SK-N-SH (cell line): Measurements from ENCODE around the gene HOXD10. TPM values are rescaled to one million over a fixed set of nuclear protein-coding genes. Genes with fewer than 3 reads are reported as not detected.
A peak's percentile ranks its signal among the peaks of the same experiment; 100 is the strongest.

ENCODE experiments used
- CTCF ChIA-PET: fragments of 300-600, 350-600 bp; formaldehyde crosslinking; extraction: SDS; loops from one replicate; lab custom pipeline; 2021; lab: Yijun Ruan, JAX
- POLR2A ChIA-PET: fragments of 350-600 bp; sonication (Branson Sonifier 250); formaldehyde crosslinking; extraction: SDS; loops from one replicate; lab custom pipeline; 2020; ENCODE audit warnings: antibody characterized with exemption, inconsistent platforms; lab: Yijun Ruan, JAX
- DNase-seq: peaks from one replicate; pipeline ENCODE4 v3.0.0; 2012
- H2AFZ ChIP-seq: fragments of 200-600 bp; sonication (generic); 2 replicates; pipeline ENCODE4 v1.8.1; 2016; ENCODE audit warnings: antibody characterized with exemption, mild to moderate bottlenecking, low read depth
- H3F3A ChIP-seq: fragments of 200-600 bp; sonication (generic); replicated peaks from 2 replicates; pipeline ENCODE3; 2016; ENCODE audit warnings: antibody characterized with exemption, mild to moderate bottlenecking; ENCODE audit not compliant: insufficient read depth
- H3K27ac ChIP-seq, 2 experiments: fragments of 200-500 bp in 1 of 2; fragments of 200-600 bp in 1 of 2; sonication (Bioruptor generic) in 1 of 2; sonication (generic), shearing (Covaris generic) in 1 of 2; 2 replicates each; pipeline versions ENCODE4 v1.5.1 to v1.6.1; 2014 to 2016; ENCODE audit warnings: low read depth in 2 of 2, inconsistent platforms in 1 of 2, low read length in 1 of 2, mild to moderate bottlenecking in 1 of 2, mixed read lengths in 1 of 2
- H3K27me3 ChIP-seq: fragments of 200-600 bp; sonication (generic), shearing (Covaris generic); 2 replicates; pipeline ENCODE4 v1.6.1; 2016; ENCODE audit warnings: mixed run types; ENCODE audit not compliant: insufficient read depth
- H3K36me3 ChIP-seq, 2 experiments: fragments of 200-500 bp in 1 of 2; fragments of 200-600 bp in 1 of 2; sonication (Bioruptor generic) in 1 of 2; sonication (generic) in 1 of 2; replicated peaks in 1 of 2; 2 replicates each; pipeline versions ENCODE3 to v1.5.1; 2014 to 2016; ENCODE audit warnings: low read length in 1 of 2, mild to moderate bottlenecking in 1 of 2; ENCODE audit not compliant: insufficient read depth in 2 of 2, control insufficient read depth in 1 of 2
- H3K4me1 ChIP-seq, 2 experiments: fragments of 200-500 bp in 1 of 2; fragments of 200-600 bp in 1 of 2; sonication (Bioruptor generic) in 1 of 2; sonication (generic), shearing (Covaris generic) in 1 of 2; 2 replicates each; pipeline versions ENCODE4 v1.5.1 to v1.6.1; 2014 to 2016; ENCODE audit warnings: low read depth in 1 of 2, low read length in 1 of 2, mixed run types in 1 of 2; ENCODE audit not compliant: insufficient read depth in 2 of 2, control insufficient read depth in 1 of 2
- H3K4me2 ChIP-seq: fragments of 200-600 bp; sonication (generic), shearing (Covaris generic); 2 replicates; pipeline ENCODE4 v1.6.1; 2017; ENCODE audit warnings: mixed run types
- H3K4me3 ChIP-seq, 2 experiments: fragments of 200-500 bp in 1 of 2; fragments of 200-600 bp in 1 of 2; sonication (Bioruptor generic) in 1 of 2; sonication (generic), shearing (Covaris generic) in 1 of 2; 2 replicates each; pipeline versions ENCODE4 v1.5.1 to v1.8.1; 2014 to 2016; ENCODE audit warnings: low read depth in 2 of 2, inconsistent platforms in 1 of 2, low read length in 1 of 2, mild to moderate bottlenecking in 1 of 2, mixed read lengths in 1 of 2, moderate library complexity in 1 of 2
- H3K79me2 ChIP-seq: fragments of 200-600 bp; sonication (generic); 2 replicates; pipeline ENCODE4 v1.8.1; 2017; ENCODE audit warnings: mild to moderate bottlenecking; ENCODE audit not compliant: insufficient read depth
- H3K9ac ChIP-seq: fragments of 200-600 bp; sonication (generic); 2 replicates; pipeline ENCODE4 v1.6.1; 2017; ENCODE audit warnings: mixed run types
- H3K9me2 ChIP-seq: fragments of 200-600 bp; sonication (generic); 2 replicates; pipeline ENCODE4 v1.6.1; 2017; ENCODE audit warnings: mixed run types
- H3K9me3 ChIP-seq: fragments of 200-600 bp; sonication (generic); 2 replicates; pipeline ENCODE4 v1.6.1; 2017; ENCODE audit warnings: mixed run types, mild to moderate bottlenecking, moderate library complexity
- H4K20me1 ChIP-seq: fragments of 200-600 bp; sonication (generic); 2 replicates; pipeline ENCODE4 v1.6.1; 2017; ENCODE audit warnings: mild to moderate bottlenecking, mixed run types; ENCODE audit not compliant: insufficient read depth
- EP300 ChIP-seq, 2 experiments: IDR thresholded peaks; 2 replicates each; pipeline versions ENCODE4 v1.4.0 to v1.6.1; 2012; ENCODE audit warnings: borderline replicate concordance in 1 of 2, low read depth in 1 of 2, low read length in 1 of 2
- EZH2phosphoT487 ChIP-seq: fragments of 200-600 bp; sonication (generic); IDR thresholded peaks from 2 replicates; pipeline ENCODE4 v1.6.1; 2017; ENCODE audit warnings: low read depth, mixed run types, mild to moderate bottlenecking, antibody characterized with exemption, moderate library complexity, borderline replicate concordance
- MEF2A ChIP-seq: IDR thresholded peaks from 2 replicates; pipeline ENCODE4 v1.4.0; 2012; ENCODE audit warnings: low read depth, borderline replicate concordance
- NRF1 ChIP-seq: IDR thresholded peaks from 2 replicates; pipeline ENCODE4 v1.6.1; 2012; ENCODE audit warnings: low read depth, mild to moderate bottlenecking, low read length
- WGBS: methylation state at CpG from one replicate; pipeline ENCODE4 v1.1.6; 2017; ENCODE audit warnings: low lambda C conversion rate; 5-methylcytosine and 5-hydroxymethylcytosine counted together
- polyA plus RNA-seq, 3 experiments: library from polyadenylated mRNA; depleted of rRNA; stranded (reverse); fragments of >200 nt; gene quantifications; 2 replicates each; pipeline ENCODE4 v1.2.3, GENCODE V29; 2012
- TF ChIP-seq, protein P1 (sequence below): fragments of 150-350 bp; IDR thresholded peaks from 2 replicates; pipeline ENCODE4 v1.6.1; 2017; ENCODE audit warnings: antibody characterized with exemption, low read length, low read depth, borderline replicate concordance
- TF ChIP-seq, protein P2 (sequence below): IDR thresholded peaks from 2 replicates; pipeline ENCODE4; 2012
- TF ChIP-seq, protein P3 (sequence below): IDR thresholded peaks from 2 replicates; pipeline ENCODE4 v1.4.0; 2012; ENCODE audit warnings: low read depth, borderline replicate concordance

HOXD10 gene
- polyA plus RNA-seq, 1 of the 3 experiments (the other 2 are of a cell fraction): 0.10 TPM

DNA sequence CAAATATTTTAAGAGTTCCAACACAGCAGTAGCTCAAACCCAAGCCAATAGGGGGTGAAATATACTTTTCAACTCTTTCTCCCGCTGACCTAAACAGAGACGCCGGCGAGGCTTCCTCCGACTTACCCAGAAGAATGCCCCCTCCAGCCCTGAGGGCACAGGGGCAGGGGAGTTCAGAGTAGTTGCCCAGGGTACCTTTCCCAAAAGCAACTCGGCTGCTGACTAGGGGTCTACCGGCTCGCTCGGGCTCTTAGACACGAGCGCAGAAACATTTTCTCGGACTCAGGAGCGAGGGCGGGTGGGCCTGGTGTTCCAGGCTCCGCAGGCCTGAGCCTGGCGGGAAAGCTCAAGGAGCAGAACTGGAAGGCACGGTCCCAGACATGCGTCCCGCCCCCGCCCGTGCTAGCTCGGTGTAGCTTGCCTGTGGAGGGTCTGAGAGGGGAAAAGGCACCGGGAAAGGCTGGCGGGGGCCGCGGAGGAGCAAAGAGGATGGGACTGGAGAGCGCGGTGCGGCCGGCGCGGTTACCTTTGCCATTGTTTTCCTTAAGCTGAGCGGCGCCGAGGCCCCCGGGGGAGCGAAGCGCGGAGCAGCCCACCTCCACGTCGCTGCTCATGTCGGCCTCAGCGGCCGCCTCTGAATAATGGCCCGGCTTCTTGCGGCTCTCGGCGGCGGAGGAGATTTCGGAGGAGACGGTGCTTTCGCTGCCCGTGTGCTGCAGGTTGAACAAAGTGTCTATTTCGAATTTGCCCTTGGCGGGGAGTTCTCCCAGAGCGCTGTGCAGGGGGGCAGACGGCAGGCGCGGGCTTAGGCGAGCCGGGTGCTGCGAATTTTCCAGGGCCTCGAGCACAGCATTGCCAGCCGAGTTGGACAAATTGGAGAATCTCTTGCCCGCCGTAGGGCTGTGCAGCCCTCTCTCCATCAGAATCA lies 33.5 kb upstream of the HOXD10 start:
- DNase-seq: peak; percentile 49
- H3K9ac ChIP-seq: no peak overlapping the region
- no peaks in the 10 kb centered on the region for H3K9me2 ChIP-seq
- ChIA-PET POLR2A (no interaction called here), CTCF (interaction anchor here (1.0 to 12.1 kb wide), 13 partner anchors 12 to 1383 kb away, joined by 3 to 262 read pairs (median 5); partner anchors contain the start of gene HOXD13)
- no peak overlapping the region; a peak in 1 of 4 replicates for H3K4me3 ChIP-seq
- peaks cover 3% of the 10 kb centered on the region for H3F3A ChIP-seq
- no peaks in the 10 kb centered on the region for H3K36me3 ChIP-seq
- no peak overlapping the region for H2AFZ ChIP-seq
- TF ChIP-seq, protein P1, sequence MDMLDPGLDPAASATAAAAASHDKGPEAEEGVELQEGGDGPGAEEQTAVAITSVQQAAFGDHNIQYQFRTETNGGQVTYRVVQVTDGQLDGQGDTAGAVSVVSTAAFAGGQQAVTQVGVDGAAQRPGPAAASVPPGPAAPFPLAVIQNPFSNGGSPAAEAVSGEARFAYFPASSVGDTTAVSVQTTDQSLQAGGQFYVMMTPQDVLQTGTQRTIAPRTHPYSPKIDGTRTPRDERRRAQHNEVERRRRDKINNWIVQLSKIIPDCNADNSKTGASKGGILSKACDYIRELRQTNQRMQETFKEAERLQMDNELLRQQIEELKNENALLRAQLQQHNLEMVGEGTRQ: no peak
- peak; percentile 92; the same call in 1 of the 2 replicates for TF ChIP-seq EZH2phosphoT487
- no peaks in the 10 kb centered on the region for H3K9me3 ChIP-seq
- peaks cover 20% of the 10 kb centered on the region; the same call in 1 of the 2 replicates for H4K20me1 ChIP-seq
- peaks cover 96% of the 10 kb centered on the region for H3K27me3 ChIP-seq
- peaks cover 0 to 39% of the 10 kb centered on the region in 2 experiments; a peak in 1 of 4 replicates for H3K4me1 ChIP-seq
- H3K27ac ChIP-seq: no peak overlapping the region
- no peaks in the 10 kb centered on the region for H3K79me2 ChIP-seq
- H3K4me2 ChIP-seq: no peak overlapping the region
- WGBS: 17% methylated on average over 56 of the region's 66 CpGs

DNA sequence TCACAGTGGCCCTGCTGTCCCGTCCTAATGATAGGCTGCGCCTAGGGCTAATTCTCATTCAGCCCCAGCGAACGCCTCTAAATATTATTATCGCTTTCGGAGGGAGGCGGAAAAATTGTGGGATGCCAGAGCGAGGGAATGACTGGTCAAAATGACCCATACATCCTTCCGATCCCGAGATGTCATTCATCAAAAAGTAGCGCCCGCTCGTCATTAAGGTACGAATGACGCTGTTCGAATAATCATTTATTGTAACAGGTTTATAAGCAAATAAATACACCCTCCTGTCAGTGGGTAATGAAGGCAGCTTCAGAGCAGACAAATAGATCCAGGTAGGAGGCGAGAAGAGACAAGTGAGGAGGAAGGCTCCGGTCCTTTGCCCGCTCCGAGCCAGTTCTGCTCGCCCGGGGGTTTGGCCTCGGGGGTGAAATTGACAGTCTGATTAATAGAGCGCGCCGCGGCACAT lies 32.7 kb upstream of the HOXD10 start, which contains the start of gene EVX2:
Gene EVX2, minus strand, starts transcription at position 167 of the 466 bp plus-strand sequence. CDS start 186 bp downstream, outside the sequence.
- DNase-seq: no peak
- no peak within 1 kb of the TSS; a peak in 1 of 4 replicates for H3K4me3 ChIP-seq
- H3K4me1 ChIP-seq: peaks cover 0 to 40% of the 10 kb centered on the region in 2 experiments; a peak in 1 of 4 replicates
- WGBS: 17% methylated on average over 26 of the region's 27 CpGs
- no peak within 1 kb of the TSS for H3K27ac ChIP-seq
- peaks cover 95% of the 10 kb centered on the region for H3K27me3 ChIP-seq
- no peaks in the 10 kb centered on the region for H3F3A ChIP-seq
- ChIA-PET POLR2A (no interaction called here), CTCF (interaction anchor here (1.0 to 12.1 kb wide), 8 partner anchors 11 to 833 kb away, joined by 3 to 262 read pairs (median 44); partner anchors contain the start of gene HOXD13)
- peaks cover 20% of the 10 kb centered on the region; the same call in 1 of the 2 replicates for H4K20me1 ChIP-seq
- TF ChIP-seq, protein P2, sequence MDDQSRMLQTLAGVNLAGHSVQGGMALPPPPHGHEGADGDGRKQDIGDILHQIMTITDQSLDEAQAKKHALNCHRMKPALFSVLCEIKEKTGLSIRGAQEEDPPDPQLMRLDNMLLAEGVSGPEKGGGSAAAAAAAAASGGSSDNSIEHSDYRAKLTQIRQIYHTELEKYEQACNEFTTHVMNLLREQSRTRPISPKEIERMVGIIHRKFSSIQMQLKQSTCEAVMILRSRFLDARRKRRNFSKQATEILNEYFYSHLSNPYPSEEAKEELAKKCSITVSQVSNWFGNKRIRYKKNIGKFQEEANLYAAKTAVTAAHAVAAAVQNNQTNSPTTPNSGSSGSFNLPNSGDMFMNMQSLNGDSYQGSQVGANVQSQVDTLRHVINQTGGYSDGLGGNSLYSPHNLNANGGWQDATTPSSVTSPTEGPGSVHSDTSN: no peak
- no peak for TF ChIP-seq EP300 (IDR thresholded peaks at IDR 0.05; ENCODE audit: borderline replicate concordance in 1 of 2, low read depth in 1 of 2, low read length in 1 of 2)
- TF ChIP-seq NRF1: no peak
- 0 out of 2 replicates have a peak, but pooled peaks have one; percentile 19 for TF ChIP-seq EZH2phosphoT487
- TF ChIP-seq, protein P3, sequence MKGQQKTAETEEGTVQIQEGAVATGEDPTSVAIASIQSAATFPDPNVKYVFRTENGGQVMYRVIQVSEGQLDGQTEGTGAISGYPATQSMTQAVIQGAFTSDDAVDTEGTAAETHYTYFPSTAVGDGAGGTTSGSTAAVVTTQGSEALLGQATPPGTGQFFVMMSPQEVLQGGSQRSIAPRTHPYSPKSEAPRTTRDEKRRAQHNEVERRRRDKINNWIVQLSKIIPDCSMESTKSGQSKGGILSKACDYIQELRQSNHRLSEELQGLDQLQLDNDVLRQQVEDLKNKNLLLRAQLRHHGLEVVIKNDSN: no peak
- TF ChIP-seq, protein P1: no peak
- TF ChIP-seq MEF2A: no peak
- H3K36me3 ChIP-seq: no peaks in the 10 kb centered on the region
- no peaks in the 10 kb centered on the region for H3K9me2 ChIP-seq
- no peak within 1 kb of the TSS for H3K9ac ChIP-seq
- H3K4me2 ChIP-seq: no peak within 1 kb of the TSS
- no peaks in the 10 kb centered on the region for H3K9me3 ChIP-seq
- no peak within 1 kb of the TSS for H2AFZ ChIP-seq
- H3K79me2 ChIP-seq: no peaks in the 10 kb centered on the region
